EH (cell line): ENCODE measurements around the gene FAM131C.
"Not testable (repeated sequence)": the region's sequence is repeated elsewhere in the genome, so short reads cannot be mapped to it uniquely, and the experiment has no call there.

Experiments used
- DNase-seq: peaks from one replicate; pipeline ENCODE4 v3.0.0-alpha.2; 2015; ENCODE audit warnings: low read depth

Gene FAM131C

DNA sequence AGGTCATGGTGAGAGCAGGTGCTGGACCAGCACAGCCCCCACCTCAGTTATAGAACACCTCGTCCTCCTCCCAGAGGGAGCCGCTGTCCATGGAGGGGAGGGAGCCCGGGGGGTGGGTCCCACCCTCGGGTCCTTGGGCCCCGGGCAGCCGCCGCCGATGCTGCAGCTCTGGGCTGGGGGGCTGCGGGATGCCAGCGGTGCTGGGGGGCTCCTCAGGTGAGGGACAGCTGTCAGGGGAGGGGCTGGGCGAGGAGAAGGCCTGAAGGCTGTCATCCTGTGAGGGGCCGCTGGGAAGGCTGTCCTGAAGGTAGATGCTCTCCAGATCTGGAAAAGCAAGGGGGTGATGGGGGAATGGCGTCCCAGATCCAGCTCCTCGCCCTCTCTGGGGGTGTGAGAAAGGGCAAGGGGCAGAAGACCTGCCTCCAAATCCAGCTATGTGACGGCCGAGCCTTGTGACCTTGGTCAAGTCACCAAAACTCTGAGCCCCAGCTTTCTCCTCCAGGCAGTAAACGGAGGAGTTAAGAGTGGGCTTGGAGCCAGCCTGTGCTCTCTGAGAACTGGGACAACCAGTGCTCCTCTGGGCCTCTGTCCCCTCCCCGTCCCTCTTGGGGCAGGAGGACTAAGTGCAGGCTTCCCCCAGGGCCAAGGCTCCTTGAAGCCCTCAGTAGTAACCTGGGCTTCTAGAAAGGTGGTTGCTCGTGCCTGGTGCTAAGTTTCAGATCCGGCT is 14.9 kb downstream of the FAM131C start:
- not testable (repeated sequence) for DNase-seq

DNA sequence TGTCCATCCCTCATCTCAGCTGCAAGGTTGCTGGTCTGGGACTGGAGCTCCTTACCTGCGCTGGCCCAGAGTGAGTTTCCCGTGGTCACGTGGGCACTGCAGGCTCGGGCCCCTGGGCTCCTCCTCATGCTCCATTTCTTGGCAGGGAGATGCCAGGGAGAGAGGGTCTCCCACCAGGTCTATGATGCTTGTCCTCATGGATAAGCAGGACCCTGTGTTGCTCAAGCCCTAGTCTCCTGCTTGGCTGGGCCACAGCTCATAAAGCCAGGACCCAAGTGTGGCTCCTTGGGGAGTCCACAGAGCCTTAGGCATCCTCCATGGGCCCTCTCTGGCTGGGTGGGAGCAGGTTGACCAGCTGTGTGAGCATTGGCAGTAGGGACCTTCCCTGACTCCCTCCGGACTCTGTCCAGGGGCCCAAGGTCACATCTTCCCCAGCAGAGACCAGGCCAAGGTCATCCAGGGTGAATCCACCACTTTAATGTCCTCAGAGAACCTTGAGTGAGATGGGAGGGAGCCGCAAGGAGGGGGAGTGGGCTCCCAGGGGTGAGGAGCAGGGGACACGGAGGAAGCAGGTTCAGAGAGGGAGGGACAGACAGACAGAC is 16.0 kb downstream of the FAM131C start:
- DNase-seq: not testable (repeated sequence)

DNA sequence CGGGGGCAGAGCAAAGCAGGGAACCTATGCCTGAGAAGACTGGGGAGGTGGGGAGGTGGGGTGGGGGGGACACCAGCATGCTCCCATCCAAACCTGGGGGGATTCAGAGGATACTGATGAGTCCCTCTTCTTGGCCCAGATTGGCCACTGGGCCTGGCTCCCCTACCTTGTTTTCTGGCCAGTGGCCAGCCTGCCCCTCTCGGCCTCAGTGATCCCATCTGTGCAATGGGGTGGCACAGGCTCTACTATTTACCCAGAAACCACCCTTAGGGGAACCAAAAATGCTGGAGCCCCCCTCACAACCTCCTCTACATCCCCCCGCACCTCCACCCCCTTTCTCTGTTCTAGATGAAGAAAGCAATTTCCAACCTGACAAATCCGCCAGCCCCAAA is 16.9 kb downstream of the FAM131C start:
- DNase-seq: not testable (repeated sequence)

DNA sequence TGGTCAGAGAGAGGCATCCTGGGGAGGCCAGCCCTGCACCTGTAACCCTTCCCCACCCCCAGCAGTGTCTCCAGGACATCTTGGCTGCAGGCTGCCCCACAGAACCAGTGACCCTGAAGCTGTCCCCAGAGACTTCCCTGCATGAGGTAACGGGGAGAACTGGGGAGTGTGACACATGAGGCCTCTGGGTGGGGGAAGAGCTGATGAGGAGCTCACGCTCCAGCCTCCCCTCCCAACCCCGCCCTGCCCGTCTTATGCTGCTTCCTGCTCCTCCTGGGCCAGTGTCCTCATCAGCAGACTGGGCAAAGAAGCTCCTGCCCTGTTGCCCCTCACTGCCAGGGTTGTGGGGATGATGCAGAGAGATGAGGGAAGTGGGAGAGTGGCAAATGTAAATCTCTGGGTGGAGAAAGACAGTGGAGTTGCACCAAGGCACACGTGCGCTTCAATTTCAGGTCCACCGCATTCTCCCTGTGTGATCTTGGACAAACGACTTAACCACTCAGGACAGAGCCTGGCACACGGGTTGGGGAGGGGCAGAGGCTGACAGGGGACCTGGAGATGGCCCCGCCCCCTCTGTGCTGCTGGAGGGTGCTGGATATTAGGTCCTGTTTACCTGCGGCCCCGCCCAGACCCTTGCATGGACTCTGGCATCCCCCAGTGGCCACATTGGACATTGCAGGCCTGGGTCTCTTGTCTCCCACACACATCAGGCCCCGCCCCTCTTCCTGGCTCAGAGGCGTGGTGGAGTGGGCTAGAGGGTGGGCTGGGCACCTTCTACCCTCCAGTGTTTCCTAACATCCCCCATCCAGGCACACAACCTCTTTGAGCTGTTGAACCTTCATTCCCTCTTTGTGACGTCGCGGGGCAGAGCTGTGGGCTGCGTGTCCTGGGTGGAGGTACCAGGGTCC is 17.6 kb downstream of the FAM131C start:
- peak; percentile 72 for DNase-seq

DNA sequence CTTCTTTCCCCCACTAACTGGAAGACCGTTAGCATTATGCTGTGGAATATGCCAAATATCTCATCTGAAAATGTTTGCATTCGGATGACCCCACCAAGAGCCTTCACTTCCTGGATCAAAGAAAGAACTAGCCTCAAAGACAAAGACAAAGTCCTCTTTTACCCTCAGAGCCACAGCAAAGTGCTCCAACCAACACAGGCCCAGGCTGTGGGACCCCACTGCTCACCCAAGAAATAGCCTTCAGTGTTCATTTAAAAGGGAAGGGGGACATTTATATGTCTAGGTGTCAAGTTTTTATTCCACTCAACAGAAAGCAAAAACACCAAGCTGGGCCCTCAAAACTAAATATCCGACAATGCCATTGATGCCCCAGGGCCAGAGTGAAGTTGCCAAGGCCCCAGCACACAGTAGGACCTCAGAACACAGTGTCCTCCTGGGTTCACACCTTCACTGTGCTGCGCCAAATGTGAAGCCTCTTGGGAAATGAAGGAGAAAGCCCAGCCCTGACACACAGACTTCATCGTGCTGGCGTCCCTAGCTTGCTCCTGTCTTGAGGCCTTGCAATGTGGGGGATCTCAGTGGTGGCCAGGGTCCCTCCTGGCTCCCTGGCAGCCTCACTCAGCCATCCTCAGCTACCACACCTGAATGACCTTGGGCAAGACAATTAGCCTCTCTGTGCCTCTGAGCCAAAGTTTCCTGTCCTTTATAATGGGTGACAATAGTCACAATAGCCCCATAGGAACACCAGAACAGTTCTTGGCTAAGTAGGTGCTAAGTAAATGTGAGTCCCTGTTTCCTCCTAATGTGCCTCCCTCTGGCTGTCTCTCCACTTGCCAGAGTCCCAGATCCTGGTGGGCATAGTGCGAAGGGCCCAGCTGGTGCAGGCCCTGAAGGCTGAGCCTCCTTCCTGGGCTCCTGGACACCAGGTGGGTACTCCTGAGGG is 18.6 kb downstream of the FAM131C start:
- DNase-seq: no peak

DNA sequence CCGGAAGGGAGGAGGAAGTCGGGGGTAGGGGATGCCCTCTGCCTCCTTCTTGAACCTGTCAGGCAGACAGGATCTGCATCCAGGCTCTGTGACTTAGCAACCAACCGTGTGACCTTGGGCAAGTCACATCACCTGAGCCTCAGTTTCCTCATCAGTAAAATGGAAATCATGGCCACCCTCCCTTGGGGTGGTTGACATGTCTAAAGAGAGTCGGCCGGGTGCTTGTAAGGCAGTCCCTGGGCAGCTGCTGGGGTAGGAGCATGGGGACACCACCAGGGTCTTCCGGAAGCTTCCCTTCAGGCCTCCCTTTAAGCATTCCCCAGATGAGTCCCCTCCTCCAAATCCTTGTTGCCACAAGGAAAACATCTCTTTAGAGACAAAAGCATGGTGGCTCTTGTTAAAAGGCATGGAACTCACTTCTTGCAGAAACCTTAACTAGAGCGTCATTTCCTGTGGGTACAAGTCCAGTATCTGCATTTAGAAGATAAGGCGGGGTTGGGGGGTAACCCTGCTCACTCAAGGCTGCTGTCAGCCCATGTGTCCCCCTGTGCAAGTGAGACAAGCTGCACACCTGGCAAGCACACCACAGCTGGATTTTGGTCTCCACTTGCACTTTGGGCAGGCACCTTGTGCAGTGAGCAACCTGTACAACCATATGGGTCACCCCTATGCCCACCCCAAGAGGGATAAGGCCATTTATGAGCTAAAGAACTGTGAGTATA is 19.5 kb downstream of the FAM131C start:
- no peak for DNase-seq

DNA sequence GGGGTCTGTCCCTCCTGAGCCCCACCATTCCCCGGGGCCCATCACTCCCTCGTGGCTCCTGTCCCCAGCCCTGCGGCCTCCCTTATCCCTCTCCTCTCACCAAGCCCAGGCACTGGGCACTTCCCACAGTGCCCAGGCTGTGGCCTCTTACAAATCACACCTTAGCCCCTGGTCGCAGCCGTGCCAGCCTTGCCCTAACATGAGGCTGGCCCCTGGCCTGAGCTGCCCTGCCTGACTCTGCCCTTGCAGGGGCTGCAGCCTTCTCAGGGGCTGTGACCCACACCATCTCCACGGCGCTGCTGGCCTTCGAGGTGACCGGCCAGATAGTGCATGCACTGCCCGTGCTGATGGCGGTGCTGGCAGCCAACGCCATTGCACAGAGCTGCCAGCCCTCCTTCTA is 21.5 kb downstream of the FAM131C start:
- DNase-seq: not testable (repeated sequence)

DNA sequence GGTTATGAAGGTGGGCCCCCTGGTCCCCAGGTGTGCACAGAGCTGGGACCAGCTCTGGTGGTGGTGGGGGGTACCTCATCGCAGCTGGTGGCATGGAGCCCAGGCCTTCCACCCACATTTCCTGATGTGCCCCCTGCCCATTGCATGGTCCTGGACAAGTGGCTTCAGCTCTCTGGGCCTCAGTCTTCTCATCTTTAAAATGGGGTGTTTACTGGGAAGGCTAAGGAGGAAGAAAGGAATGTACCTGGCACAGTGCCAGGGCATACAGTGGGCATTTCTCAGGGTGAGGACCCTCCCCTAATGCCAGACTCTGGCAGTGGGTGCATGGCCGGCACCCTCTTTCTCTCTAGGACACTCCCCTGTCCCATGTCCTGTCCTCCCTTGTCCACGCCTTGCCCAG is 22.4 kb downstream of the FAM131C start:
- DNase-seq: no peak

DNA sequence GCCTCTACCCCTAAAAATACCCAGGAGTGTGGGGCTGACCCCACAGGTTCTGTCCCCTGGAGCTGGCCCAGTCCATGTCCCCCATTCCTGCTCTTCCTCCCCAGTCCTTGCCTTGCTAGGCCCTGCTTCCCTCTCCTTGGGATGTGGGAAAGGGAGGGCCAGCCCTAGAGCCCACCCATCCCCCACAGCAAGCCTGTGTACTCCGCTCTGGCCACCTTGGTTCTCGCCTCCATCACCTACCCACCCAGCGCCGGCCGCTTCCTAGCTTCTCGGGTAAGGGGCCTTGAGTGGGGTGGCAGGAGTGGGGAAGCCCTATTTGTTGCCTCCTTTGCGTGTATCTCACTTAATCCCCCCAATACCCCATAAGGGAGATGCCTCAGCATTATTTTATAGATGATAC is 23.1 kb downstream of the FAM131C start:
- no peak for DNase-seq

DNA sequence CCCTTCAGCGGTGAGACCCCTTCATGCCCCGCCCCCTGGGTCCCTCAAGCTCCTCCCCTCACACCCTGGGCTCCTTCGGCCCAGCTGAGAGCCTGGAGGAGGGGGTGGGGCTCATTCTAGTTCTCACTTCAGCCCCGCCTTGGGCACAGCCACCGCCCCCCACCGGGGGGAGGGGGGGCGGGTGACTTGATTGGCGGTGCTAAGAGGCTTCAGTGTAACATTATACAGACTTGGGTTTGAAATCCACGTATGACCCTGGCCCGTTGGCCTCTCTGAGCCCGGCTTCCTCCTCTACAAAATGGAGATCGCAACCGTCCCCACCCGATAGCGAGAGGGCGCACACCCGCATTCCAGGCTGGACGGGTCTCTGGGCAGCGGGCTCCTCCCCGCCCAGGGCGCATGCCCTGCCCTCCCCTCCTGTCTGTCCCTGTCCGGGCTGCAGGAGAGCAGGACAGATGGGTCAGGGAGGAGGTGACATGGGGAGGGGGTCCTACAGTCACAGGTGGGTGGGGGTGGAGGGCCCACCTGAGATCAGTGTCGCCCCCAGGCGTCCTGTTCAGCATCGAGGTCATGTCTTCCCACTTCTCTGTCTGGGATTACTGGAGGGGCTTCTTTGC is 24.8 kb downstream of the FAM131C start:
- DNase-seq: peak; percentile 64

DNA sequence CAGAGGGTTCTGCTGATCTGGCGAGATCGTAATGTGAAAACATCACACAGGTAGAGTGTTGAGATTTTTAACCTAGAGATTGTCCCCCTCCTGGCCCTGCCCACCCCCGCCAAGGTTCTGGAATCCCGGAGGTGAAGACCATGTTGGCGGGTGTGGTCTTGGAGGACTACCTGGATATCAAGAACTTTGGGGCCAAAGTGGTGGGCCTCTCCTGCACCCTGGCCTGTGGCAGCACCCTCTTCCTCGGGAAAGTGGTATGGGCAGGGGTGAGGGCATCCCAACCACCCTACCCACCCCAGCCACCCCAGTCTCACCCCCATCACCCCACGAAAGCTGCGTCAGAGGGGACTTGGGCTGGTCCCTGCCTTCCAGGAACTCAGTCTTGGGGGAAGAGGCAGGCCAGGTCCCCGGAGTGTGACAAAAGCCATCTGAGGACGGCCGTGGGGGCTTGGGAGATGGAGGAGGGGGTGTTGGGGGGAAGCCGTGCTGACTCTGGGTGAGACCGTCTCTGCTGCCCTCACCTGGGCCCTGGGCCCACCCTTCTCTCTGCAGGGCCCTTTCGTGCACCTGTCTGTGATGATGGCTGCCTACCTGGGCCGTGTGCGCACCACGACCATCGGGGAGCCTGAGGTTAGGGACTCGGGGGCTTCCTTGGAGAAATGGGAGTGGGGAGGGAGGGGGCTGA is 25.5 kb downstream of the FAM131C start:
- no peak for DNase-seq

DNA sequence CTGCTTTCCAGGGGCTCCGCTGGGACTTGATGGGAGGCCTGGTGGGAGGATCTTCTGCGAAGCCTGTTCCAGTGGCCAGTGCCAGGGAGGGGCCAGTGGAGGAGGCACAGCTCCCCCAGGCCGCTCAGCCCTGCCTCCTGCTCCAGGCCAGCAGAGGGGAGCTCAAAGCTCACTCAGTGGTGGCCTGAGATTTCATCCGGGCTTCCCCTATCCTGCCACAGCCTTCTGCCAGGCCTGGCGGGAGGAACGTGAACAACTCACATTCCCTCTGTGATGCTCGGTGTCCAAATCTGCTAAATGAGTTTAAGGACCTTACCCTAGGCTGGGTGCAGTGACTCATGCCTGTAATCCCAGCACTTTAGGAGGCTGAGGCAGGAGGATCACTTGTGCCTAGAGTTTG is 26.6 kb downstream of the FAM131C start:
- DNase-seq: peak; percentile 34

DNA sequence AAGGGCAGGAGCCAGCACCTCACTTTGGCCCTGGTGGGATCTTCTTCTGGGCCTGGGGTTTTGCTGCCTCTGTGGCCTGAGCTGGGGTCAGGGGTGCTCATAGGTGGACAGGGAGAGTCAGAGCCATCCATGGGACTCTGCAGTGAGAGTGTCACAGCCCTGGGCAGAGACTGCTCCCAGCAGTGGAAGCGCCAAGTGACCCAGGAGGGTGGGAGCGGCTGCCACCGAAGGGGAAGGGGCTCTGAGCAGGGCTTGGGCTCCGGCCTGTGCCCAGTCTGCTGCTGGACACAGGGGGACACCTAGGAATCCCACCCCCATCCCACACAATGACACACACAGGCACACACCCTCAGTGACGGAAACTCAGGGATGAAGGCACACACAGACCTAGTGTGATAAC is 29.5 kb downstream of the FAM131C start:
- DNase-seq: no peak

DNA sequence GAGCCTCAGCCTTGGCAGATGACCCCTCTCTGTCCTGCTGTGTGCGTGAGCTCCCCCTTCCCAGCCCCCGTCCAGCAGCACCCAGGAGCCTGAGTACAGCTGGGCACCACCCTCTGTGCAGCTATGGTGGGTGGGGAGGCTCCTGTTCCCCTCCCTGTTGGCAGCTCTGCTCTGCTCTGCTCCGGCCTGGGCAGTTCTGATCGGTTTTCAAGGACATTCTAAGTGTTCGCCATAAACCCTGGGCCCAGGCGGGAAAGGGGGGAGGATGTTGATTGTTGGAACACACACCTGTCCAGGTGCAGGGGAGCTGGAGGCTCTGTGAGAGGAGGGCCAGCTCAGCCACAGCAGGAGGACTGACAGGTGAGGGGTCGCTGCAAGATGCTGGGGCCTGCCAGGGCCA is 29.9 kb downstream of the FAM131C start, which contains the start of gene CLCNKB:
CLCNKB (plus strand) TSS at position 262 of the 400 bp plus-strand sequence. CDS start 711 bp downstream, outside the sequence.
- no peak for DNase-seq

DNA sequence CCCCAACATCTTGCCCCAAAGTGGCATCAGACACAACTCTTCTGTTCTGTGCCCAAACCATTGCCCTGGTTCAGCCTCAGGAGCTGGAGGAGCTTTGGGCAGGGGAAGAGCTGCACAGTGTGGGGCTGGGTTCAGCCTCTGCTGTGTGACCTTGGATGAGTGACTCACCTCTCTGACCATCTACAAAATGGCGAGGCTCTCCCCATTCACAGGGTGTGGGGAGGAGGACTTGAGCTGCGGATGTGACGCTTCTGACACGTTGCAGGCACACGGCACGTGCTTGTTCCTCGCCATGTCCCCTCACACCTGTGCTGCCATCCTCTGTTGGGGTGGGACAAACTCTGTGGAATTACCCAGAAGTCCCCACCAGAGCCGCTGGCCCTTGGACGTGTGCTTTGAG is 30.8 kb downstream of the FAM131C start:
- not testable (repeated sequence) for DNase-seq

DNA sequence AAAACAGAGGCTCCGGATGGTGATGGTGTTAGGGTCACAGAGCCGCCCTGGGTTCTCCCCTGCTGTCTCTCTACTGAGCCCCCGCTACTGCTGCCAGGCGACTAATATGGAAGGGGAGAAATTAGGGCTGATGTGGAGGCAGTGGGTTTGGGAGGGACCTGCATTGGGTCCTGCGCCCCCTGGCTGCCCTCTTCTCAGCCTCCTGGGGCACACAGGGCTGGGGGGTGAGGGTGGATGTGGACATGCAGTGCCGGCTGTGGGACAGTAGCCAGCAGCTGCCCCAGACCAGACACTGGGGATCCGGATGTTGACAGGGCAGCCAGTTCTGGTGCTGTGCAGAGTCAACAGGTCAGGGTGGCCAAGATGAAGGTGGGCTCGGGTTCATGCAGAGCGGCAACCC is 31.4 kb downstream of the FAM131C start:
- no peak for DNase-seq

DNA sequence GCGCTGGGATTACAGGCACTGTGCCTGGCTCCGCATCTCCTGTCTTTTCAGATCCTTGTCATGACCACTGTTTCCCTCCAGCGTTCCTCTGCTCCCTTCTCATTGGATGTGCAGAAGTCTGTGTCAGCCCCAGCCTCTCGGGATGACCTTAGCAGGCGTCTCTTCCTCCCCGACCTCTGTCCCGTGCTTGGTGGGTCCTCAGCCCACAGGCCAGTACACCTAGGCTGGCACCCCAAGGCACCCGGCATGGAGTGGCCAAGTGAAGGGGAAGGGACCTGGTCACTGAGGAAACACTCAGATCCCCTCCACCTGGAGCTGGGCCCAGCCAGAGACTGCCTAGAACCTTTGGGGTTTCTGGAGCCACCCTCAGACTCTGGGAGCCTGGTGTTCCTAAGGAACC is 32.3 kb downstream of the FAM131C start:
- DNase-seq: no peak

DNA sequence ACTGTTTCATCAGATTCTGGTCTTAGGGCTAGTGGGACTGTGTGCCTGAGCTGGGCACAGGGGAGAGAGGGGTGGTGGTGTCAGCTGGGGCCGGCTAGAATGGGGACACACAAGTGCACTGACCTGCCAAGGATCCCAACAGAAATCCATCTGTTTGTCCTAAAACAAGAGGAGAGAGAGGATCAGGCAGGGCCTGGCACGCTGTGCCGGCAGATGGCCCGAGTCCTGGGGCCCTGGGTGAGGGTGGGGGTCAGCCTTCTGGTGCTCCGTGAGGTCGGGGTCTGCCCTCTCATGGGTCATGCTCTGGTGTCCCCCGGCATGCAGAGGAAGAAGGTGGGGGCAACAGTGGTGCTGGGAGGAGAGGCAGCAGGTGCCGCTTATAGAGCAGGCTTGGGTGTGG is 33.6 kb downstream of the FAM131C start:
- DNase-seq: not testable (repeated sequence)

DNA sequence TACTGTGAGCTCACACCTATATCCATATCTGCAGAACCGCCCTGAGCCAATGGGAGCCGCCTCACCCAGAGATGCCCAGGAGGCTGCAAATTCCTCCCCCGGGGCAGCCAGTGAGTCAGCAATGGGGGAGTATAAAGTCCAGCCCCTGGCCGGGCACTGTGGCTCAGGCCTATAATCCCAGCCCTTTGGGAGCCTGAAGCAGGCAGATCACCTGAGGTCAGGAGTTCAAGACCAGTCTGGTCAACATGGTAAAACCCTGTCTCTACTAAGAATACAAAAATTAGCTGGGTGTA is 34.9 kb downstream of the FAM131C start:
- DNase-seq: no peak

DNA sequence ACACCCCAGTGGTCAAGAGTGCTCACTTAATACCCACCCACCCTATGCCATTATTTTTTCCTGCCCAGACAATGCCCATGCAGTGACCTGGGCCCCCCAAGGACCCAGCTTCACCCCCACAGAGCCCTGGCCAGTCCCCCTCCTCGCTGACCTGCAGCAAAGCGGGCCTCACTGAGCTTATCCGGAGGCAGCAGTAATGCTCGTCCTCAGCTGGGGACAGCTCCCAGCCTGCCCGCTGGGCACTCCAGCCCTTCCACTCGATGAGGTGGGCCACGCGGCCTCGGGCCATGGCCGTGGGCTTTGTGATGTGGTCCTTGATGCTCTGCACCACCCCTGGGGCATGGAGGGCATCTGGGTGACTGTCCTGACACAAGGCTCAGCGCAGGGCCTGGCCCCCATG is 37.0 kb downstream of the FAM131C start:
- not testable (repeated sequence) for DNase-seq
